Neural cell (in vitro differentiated cells): ENCODE results near the gene TRPM4. TPM values are rescaled to one million over a fixed set of nuclear protein-coding genes. Genes with fewer than 3 reads are reported as not detected.

Source experiments
- H2AFZ ChIP-seq: fragments of 200-600, 300-800 bp; sonication (generic), shearing (Covaris generic); 2 replicates; pipeline ENCODE4 v1.6.0; 2014; ENCODE audit warnings: low read depth, mild to moderate bottlenecking, antibody characterized with exemption, low read length, moderate library complexity
- H3F3A ChIP-seq: fragments of 200-600 bp; shearing (Covaris generic); 2 replicates; pipeline ENCODE4 v1.6.1; 2016; ENCODE audit warnings: mild to moderate bottlenecking, moderate library complexity, mixed read lengths, antibody characterized with exemption, low read length; ENCODE audit not compliant: insufficient read depth, poor library complexity, severe bottlenecking
- H3K27ac ChIP-seq: fragments of 200-600, 300-800 bp; sonication (generic), shearing (Covaris generic); 2 replicates; pipeline ENCODE4 v1.5.1; 2014; ENCODE audit warnings: mild to moderate bottlenecking, low read length, moderate library complexity
- H3K27me3 ChIP-seq: fragments of 300-800, 200-600 bp; sonication (generic), shearing (Covaris generic); 2 replicates; pipeline ENCODE4 v1.6.0; 2014; ENCODE audit warnings: mild to moderate bottlenecking, low read depth, low read length, moderate library complexity; ENCODE audit not compliant: insufficient read depth
- H3K36me3 ChIP-seq: fragments of 300-800, 200-600 bp; sonication (generic), shearing (Covaris generic); 2 replicates; pipeline ENCODE4 v1.5.1; 2014; ENCODE audit warnings: mild to moderate bottlenecking, antibody characterized with exemption, low read length, moderate library complexity; ENCODE audit not compliant: insufficient read depth
- H3K4me2 ChIP-seq: fragments of 300-800, 200-600 bp; sonication (generic), shearing (Covaris generic); 2 replicates; pipeline ENCODE4 v1.6.0; 2014; ENCODE audit warnings: mild to moderate bottlenecking, low read length
- H3K4me3 ChIP-seq: fragments of 300-800, 200-600 bp; sonication (generic), shearing (Covaris generic); 2 replicates; pipeline ENCODE4 v1.5.1; 2014; ENCODE audit warnings: mild to moderate bottlenecking, low read length, moderate library complexity
- H3K79me2 ChIP-seq: fragments of 200-600 bp; shearing (Covaris generic); replicated peaks from 2 replicates; pipeline ENCODE4 v1.6.0; 2014; ENCODE audit warnings: mild to moderate bottlenecking, low read length, moderate library complexity; ENCODE audit not compliant: insufficient read depth
- H3K9ac ChIP-seq: fragments of 300-800, 200-600 bp; sonication (generic), shearing (Covaris generic); 2 replicates; pipeline ENCODE4 v1.6.1; 2016; ENCODE audit warnings: mild to moderate bottlenecking, low read length, mixed read lengths
- H3K9me2 ChIP-seq: fragments of 200-600 bp; shearing (Covaris generic); 2 replicates; pipeline ENCODE4 v1.6.1; 2016; ENCODE audit warnings: mild to moderate bottlenecking, low read length, mixed read lengths; ENCODE audit not compliant: insufficient read depth
- H3K9me3 ChIP-seq: fragments of 200-600, 300-800 bp; sonication (generic), shearing (Covaris generic); 2 replicates; pipeline ENCODE4 v1.6.1; 2016; ENCODE audit warnings: mild to moderate bottlenecking, mixed run types, low read length, moderate library complexity, mixed read lengths
- H4K20me1 ChIP-seq: fragments of 200-600 bp; shearing (Covaris generic); 2 replicates; pipeline ENCODE4 v1.6.1; 2016; ENCODE audit warnings: mild to moderate bottlenecking, mixed run types; ENCODE audit not compliant: insufficient read depth
- CTCF ChIP-seq: fragments of 450-650 bp; IDR thresholded peaks from 2 replicates; pipeline ENCODE4 v1.5.1; 2014; ENCODE audit warnings: antibody characterized with exemption, mild to moderate bottlenecking, moderate library complexity; ENCODE audit not compliant: poor library complexity, severe bottlenecking
- EP300 ChIP-seq: fragments of 450-650 bp; conservative IDR thresholded peaks from 2 replicates; pipeline ENCODE4 v1.6.1; 2014; ENCODE audit warnings: antibody characterized with exemption, mild to moderate bottlenecking, moderate library complexity; ENCODE audit not compliant: poor library complexity, severe bottlenecking
- EZH2 ChIP-seq: fragments of 200-600, 300-800 bp; shearing (Covaris generic), sonication (generic); IDR thresholded peaks from 2 replicates; pipeline ENCODE4 v1.6.1; 2014; ENCODE audit warnings: antibody characterized with exemption, low read length, borderline replicate concordance, mild to moderate bottlenecking; ENCODE audit not compliant: insufficient read depth, poor library complexity, severe bottlenecking
- MXI1 ChIP-seq: fragments of 450-650 bp; conservative IDR thresholded peaks from 2 replicates; pipeline ENCODE4 v1.6.1; 2014; ENCODE audit warnings: antibody characterized with exemption, mild to moderate bottlenecking; ENCODE audit not compliant: poor library complexity, severe bottlenecking
- POLR2AphosphoS5 ChIP-seq: IDR thresholded peaks from 2 replicates; pipeline ENCODE4 v1.6.1; 2012
- RAD21 ChIP-seq: fragments of 450-650 bp; conservative IDR thresholded peaks from 2 replicates; pipeline ENCODE4 v1.6.1; 2014; ENCODE audit warnings: antibody characterized with exemption, mild to moderate bottlenecking, moderate library complexity
- REST ChIP-seq: IDR thresholded peaks from 2 replicates; pipeline ENCODE4 v1.6.1; 2012; ENCODE audit warnings: borderline replicate concordance
- SMC3 ChIP-seq: fragments of 450-650 bp; conservative IDR thresholded peaks from 2 replicates; pipeline ENCODE4 v1.6.1; 2014; ENCODE audit warnings: antibody characterized with exemption, mild to moderate bottlenecking, moderate library complexity; ENCODE audit not compliant: poor library complexity
- TAF1 ChIP-seq: IDR thresholded peaks from 2 replicates; pipeline ENCODE4 v1.6.1; 2012; ENCODE audit warnings: low read depth
- polyA plus RNA-seq: library from polyadenylated mRNA; depleted of rRNA; stranded (reverse); fragments of >200 nt; gene quantifications from 2 replicates; pipeline ENCODE4 v1.2.3, GENCODE V29; 2014

Gene TRPM4
- polyA plus RNA-seq, 1 donor from 2014 or later, result 42.5 TPM

- peak overlapping the region; percentile 79 for H3K9ac ChIP-seq
- H3K79me2 ChIP-seq, result no peaks in the 10 kb centered on the region
- H3F3A ChIP-seq, result no peaks in the 10 kb centered on the region
- no peaks in the 10 kb centered on the region for H3K9me2 ChIP-seq
- peak overlapping the region; percentile 96 for H3K4me3 ChIP-seq
- no peaks in the 10 kb centered on the region for H3K27me3 ChIP-seq
- no peak for TF ChIP-seq SMC3
- TF ChIP-seq REST, result no peak
- peak; percentile 53 for TF ChIP-seq MXI1
- no peak for TF ChIP-seq CTCF
- TF ChIP-seq TAF1, result peak; percentile 60
- TF ChIP-seq EZH2, result no peak
- no peak for TF ChIP-seq EP300
- no peak for TF ChIP-seq POLR2AphosphoS5
- TF ChIP-seq RAD21, result no peak
- no peaks in the 10 kb centered on the region for H3K9me3 ChIP-seq
- peak overlapping the region; percentile 37 for H2AFZ ChIP-seq
- H3K36me3 ChIP-seq, result no peaks in the 10 kb centered on the region
- peak overlapping the region; percentile 76 for H3K4me2 ChIP-seq
- peak overlapping the region; percentile 78 for H3K27ac ChIP-seq
- H4K20me1 ChIP-seq, result no peaks in the 10 kb centered on the region
These were observed 7.3 kb upstream of the TRPM4 start for GRCh38 chr19:49150106-49150943.

- Histone ChIP-seq H3K4me3 (peak overlapping the region; percentile 96), H3K27me3 (no peaks in the 10 kb centered on the region), H3K9me3 (no peaks in the 10 kb centered on the region), H2AFZ (no peak overlapping the region), H3K27ac (peak overlapping the region; percentile 78), H4K20me1 (no peaks in the 10 kb centered on the region), H3F3A (no peaks in the 10 kb centered on the region), H3K9me2 (no peaks in the 10 kb centered on the region), H3K79me2 (no peaks in the 10 kb centered on the region), H3K4me2 (peak overlapping the region; percentile 76), H3K9ac (peak overlapping the region; percentile 79), H3K36me3 (no peaks in the 10 kb centered on the region)
- TF ChIP-seq SMC3 (no peak), POLR2AphosphoS5 (no peak), REST (no peak), RAD21 (no peak), EZH2 (no peak), TAF1 (no peak), CTCF (no peak), EP300 (no peak), MXI1 (no peak)
These were observed 6.7 kb upstream of the TRPM4 start for GRCh38 chr19:49150944-49151243.
